Head of caudate nucleus (tissue), 42 donors: ENCODE results near the gene RGS11.
"Not testable (repeated sequence)": the region's sequence is repeated elsewhere in the genome, so short reads cannot be mapped to it uniquely, and the experiment has no call there.

ENCODE experiments used
- DNase-seq, 42 donors: peaks; one replicate each; pipeline versions ENCODE4 v3.0.0 to v3.0.0-alpha.2; 2020 to 2021; ENCODE audit warnings: mixed read lengths in 7 of 42
- intact Hi-C: fragments of 100-400 bp; cut with DNase I; formaldehyde crosslinking; loops from one replicate; pipeline ENCODE4 v1.15.0; 2022

Gene RGS11

GRCh38 chr16:268141-269053 is 7.3 kb downstream of the RGS11 start:
- intact Hi-C loops = no loop called here
- DNase-seq = no peak

- intact Hi-C loops, DNase-seq: not testable (repeated sequence)
Measured at GRCh38 chr16:267562-267961, 8.2 kb downstream of the RGS11 start.

GRCh38 chr16:266258-267164 is 9.2 kb downstream of the RGS11 start:
- intact Hi-C loops = no loop called here
- no peak for DNase-seq

- no peak for DNase-seq
- intact Hi-C loops = no loop called here
Measured at GRCh38 chr16:265711-266110, 10.0 kb downstream of the RGS11 start.

GRCh38 chr16:265002-265529 is 10.7 kb downstream of the RGS11 start:
- intact Hi-C loops = no loop called here
- DNase-seq = no peak

DNA sequence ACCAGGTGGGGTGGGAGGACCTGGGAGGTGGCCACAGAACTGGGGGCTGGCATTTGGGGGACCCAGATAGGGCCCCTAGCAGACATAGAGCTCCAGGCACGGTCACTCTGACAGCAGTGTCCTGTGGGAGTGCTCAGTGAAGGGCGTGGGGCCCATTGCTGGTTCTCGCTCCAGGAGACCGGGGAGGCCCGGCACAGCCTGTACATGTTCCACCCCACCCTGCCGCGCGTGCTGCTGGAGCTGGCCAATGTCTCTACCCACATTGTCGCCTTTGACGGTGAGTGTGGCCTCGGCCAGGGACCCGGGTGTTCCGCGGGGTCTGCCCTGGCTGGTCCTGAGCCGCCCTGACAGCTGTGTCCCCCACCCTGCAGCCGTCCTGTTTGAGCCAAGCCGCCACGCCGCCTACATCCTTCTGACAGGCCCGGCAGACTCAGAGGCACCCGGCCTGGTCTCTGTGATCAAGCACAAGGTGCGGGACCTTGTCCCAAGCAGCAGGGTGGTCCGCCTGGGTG is 11.2 kb downstream of the RGS11 start:
- intact Hi-C loops = no loop called here
- DNase-seq = no peak

DNA sequence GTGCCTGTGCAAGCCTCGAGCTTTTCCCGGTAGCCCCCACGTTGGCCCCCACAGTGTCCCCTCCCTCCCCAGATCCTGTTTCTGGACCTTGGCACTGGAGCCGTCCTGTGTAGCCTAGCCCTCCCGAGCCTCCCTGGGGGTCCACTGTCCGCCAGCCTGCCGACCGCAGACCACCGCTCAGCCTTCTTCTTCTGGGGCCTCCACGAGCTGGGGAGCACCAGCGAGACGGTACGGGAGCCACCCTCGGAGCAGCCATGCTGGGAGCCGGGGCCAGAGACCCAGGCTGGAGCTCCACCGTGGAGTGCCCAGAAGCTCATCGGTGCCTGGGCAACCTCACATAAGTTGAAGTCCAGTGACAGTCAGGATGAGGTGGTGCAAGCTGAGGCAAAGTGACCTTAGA is 11.8 kb downstream of the RGS11 start:
- intact Hi-C loops = no loop called here

DNA sequence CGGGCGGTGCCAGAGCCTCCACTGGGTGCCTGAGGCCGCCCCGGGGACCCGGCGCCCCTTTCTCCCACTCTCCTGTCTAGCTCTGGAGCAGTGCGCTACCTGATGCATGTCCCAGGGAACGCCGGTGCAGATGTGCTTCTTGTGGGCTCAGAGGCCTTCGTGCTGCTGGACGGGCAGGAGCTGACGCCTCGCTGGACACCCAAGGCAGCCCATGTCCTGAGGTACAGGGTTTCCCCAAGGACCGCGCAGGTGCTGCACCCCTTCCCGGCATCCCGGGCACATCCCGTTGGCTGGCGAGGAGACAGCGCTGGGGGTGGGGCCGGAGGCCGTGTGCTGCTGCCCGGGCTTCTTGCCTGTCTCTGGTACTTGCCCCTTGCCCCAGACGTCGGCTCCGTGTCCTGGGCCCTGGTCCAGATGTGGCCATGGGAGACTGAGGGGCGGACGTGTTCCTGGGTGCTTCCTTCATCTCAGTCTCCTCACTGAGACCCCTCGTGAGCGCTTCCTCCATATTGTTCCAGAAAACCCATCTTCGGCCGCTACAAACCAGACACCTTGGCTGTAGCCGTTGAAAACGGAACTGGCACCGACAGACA is 12.5 kb downstream of the RGS11 start:
- intact Hi-C loops = no loop called here
- no peak for DNase-seq

More for the DNA sequence above, 11.8 kb downstream of the RGS11 start:
- no peak for DNase-seq

- intact Hi-C loops = no loop called here
- DNase-seq = no peak
Measured at GRCh38 chr16:262121-262745, 13.5 kb downstream of the RGS11 start.

DNA sequence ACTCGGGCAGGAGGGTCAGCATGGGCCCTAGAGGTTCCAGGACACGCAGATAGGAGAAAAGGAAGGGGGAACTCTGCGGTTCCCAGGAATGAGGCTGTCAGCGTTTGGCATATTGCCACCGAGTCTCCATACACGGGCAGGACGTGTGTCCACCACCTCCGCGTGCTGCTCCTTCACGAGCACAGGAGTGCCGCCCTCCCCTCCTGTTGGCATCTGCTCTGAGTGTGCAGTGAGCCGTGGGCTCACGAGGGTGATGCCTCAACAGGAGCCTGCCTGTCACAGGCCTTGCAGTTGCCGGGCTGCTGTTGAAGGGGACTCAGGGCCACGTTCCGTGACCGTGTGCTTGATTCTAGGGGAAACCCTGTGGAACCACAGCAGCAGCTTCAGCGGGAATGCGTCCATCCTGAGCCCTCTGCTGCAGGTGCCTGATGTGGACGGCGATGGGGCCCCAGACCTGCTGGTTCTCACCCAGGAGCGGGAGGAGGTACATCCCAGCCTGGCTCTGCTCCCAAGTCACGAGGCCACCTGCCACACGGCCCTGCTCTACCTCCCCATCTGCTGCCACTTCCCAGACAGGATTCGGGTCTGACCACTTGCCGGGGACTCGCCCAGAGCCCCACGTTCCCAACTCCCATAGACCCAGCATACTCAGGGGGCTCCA is 14.6 kb downstream of the RGS11 start:
- DNase-seq = no peak
- intact Hi-C loops = no loop called here

DNA sequence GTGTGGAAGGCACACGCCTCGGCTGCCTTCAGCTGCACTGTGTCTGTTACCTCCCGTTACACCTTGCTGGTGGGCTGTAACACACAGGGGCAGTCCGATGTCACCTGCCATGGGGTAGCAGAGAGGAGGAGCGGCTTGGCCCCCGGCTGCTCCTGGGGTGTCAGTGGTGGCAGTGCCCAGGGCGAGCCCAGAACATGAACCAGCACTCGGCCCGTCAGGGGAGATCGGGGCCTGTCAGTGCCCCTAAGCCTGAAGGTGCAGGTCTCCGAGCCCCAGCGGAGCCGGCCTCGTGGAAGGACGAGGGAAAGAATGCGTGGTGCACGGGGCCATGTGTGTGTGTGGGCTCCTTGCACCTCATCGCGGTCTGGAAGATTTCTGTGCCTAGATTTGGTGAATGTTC is 15.4 kb downstream of the RGS11 start:
- intact Hi-C loops = no loop called here
- DNase-seq = no peak

- intact Hi-C loops = no loop called here
- DNase-seq = no peak
Measured at GRCh38 chr16:259814-260253, 15.9 kb downstream of the RGS11 start.

GRCh38 chr16:259226-259625 is 16.5 kb downstream of the RGS11 start:
- DNase-seq = no peak
- intact Hi-C loops = no loop called here

DNA sequence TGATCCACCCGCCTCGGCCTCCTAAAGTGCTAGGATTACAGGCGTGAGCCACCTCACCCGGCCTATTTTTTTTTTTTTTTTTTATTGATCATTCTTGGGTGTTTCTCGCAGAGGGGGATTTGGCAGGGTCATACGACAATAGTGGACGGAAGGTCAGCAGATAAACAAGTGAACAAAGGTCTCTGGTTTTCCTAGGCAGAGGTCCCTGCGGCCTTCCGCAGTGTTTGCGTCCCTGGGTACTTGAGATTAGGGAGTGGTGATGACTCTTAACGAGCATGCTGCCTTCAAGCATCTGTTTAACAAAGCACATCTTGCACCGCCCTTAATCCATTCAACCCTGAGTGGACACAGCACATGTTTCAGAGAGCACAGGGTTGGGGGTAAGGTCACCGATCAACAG is 17.7 kb downstream of the RGS11 start:
- DNase-seq, intact Hi-C loops: not testable (repeated sequence)

GRCh38 chr16:255183-255582 is 20.6 kb downstream of the RGS11 start:
- DNase-seq = no peak
- intact Hi-C loops = no loop called here

DNA sequence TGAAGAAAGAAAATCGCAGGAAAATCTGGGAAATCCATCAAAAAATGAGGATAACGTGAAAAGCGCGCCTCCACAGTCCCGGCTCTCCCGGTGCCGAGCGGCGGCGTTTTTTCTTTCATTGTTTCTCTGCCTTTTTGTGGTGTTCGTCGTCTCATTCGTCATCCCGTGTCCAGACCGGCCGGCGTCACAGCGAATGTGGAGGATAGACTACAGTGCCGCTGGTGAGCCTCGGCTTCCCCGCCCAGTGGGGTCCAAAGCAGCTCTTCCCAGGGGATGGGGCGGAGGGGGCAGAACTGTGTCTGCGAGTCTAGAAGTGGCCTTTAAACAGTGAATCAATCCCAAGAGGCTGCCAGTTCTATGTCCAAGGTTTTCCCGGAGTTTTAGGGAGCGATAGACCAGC is 21.3 kb downstream of the RGS11 start:
- DNase-seq = no peak
- intact Hi-C loops = no loop called here

DNA sequence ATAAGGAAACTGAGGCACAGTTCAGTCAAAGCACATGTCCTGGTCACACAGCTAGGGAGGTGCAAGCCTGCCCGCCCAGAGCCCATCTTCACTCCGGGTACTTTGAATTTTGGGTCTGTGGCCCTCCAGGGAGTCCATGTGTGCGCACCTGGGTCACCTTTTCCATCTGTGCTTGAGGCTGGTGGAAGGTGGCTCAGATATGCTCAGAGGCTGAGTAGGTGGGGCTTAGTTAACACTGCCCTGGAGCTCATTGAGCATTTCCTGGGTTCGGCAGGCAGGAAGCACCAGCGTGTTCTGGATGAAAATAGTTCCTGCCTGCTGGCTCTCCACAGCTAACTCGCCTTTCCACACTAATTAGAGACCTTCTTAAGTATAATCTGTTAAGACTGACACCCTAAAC is 21.9 kb downstream of the RGS11 start:
- DNase-seq = no peak
- intact Hi-C loops = no loop called here
